Heart left ventricle (tissue), 16 donors: ENCODE measurements around the gene HIPK4. TPM values are rescaled to one million over a fixed set of nuclear protein-coding genes. Genes with fewer than 3 reads are reported as not detected.
A peak's percentile ranks its signal among the peaks of the same experiment; 100 is the strongest.

Experiments used
- ATAC-seq, 4 donors: fragments of 200-7000 bp; cut with Tn5 transposase; one replicate each; pipeline ENCODE4 v1.9.1; 2020 to 2022; ENCODE audit warnings: moderate library complexity in 4 of 4, mild to moderate bottlenecking in 3 of 4, moderate number of reproducible peaks in 1 of 4
- DNase-seq, 5 donors: peaks; one replicate each; pipeline ENCODE4 v3.0.0-alpha.2; 2020
- H3K27ac ChIP-seq, 12 donors: fragments of 200-600 bp; sonication (generic) in 4 of 12; one replicate each; pipeline versions ENCODE4 v1.5.0 to v1.8.0; 2016 to 2022; ENCODE audit warnings: mild to moderate bottlenecking in 2 of 12
- H3K27me3 ChIP-seq, 9 donors: fragments of 200-600 bp; sonication (generic) in 2 of 9; one replicate each; pipeline versions ENCODE4 v1.5.1 to v1.8.0; 2016 to 2022; ENCODE audit warnings: mild to moderate bottlenecking in 3 of 9
- H3K36me3 ChIP-seq, 9 donors: fragments of 200-600 bp; sonication (generic) in 2 of 9; one replicate each; pipeline versions ENCODE4 v1.5.0 to v1.8.0; 2018 to 2022; ENCODE audit warnings: mild to moderate bottlenecking in 2 of 9
- H3K4me1 ChIP-seq, 12 donors: fragments of 200-600 bp; sonication (generic) in 4 of 12; one replicate each; pipeline versions ENCODE4 v1.5.0 to v1.8.0; 2016 to 2022; ENCODE audit warnings: mild to moderate bottlenecking in 3 of 12
- H3K4me3 ChIP-seq, 12 donors: fragments of 200-600 bp; sonication (generic) in 4 of 12; one replicate each; pipeline versions ENCODE4 v1.5.0 to v1.8.0; 2017 to 2022; ENCODE audit warnings: mild to moderate bottlenecking in 9 of 12, moderate library complexity in 4 of 12
- H3K9me3 ChIP-seq, 12 donors: fragments of 200-600 bp; sonication (generic) in 4 of 12; one replicate each; pipeline versions ENCODE4 v1.5.0 to v1.8.0; 2016 to 2022; ENCODE audit warnings: mild to moderate bottlenecking in 1 of 12
- CTCF ChIP-seq, 12 donors: fragments of 200-600 bp; sonication (generic) in 4 of 12; IDR thresholded peaks; one replicate each; pipeline versions ENCODE4 v1.5.0 to v1.8.0; 2018 to 2022; ENCODE audit warnings: antibody characterized with exemption in 12 of 12, mild to moderate bottlenecking in 5 of 12
- POLR2A ChIP-seq, 2 donors: fragments of 450-650 bp; IDR thresholded peaks; one replicate each; pipeline ENCODE4 v1.6.1; 2017; ENCODE audit warnings: antibody characterized with exemption in 2 of 2, mild to moderate bottlenecking in 2 of 2, moderate library complexity in 2 of 2
- WGBS, 4 donors: extraction: QIAGEN DNeasy Blood & Tissue Kit in 2 of 4; methylation state at CpG; one replicate each; pipeline versions ENCODE4 v1.1.5 to v1.1.7; 2013 to 2018; 5-methylcytosine and 5-hydroxymethylcytosine counted together
- intact Hi-C, 10 donors: fragments of 100-400 bp; cut with DNase I; formaldehyde crosslinking; loops; one replicate each; pipeline versions ENCODE4 v1.11.1 to v1.14.2; 2022
- polyA plus RNA-seq, 2 donors: library from polyadenylated mRNA; stranded (reverse); fragments of 200-250 nt; gene quantifications; one replicate each; pipeline ENCODE4 v1.2.3, GENCODE V29; 2013
- total RNA-seq, 9 donors: library from RNA; depleted of rRNA in 2 of 9; stranded (reverse); fragments of >200 nt in 2 of 9; fragmentation: NEBNext Ultra II Directional in 3 of 9; extraction: Animal tissue kit (Norgen Biotek cat#: 25700) in 3 of 9; gene quantifications; one replicate each; pipeline versions ENCODE4 v1.1.0 to v1.2.4, GENCODE V29; 2016 to 2023
- donor health status: ischemic (EF 13 %, LVEDD 7.1; RV severe dilation, severe dysfunction).
- donor health status: healthy with polysubstance abuse.
- donor health status: DM: no; HTN: yes; CAD: no.
- donor health status: DM: no; HTN: no; CAD: no.
- donor health status: ischemic (EF 25% LVEDD 6.9; RV normal size, moderate dysfunction).
- donor health status: ischemic (EF 25% LVEDD 5.7; RV mildly dilated, moderate dysfunction).
- donor health status: healthy.
- donor health status: DM: yes; HTN: yes; CAD: no.
- donor health status: ischemic (EF 35%, LVEDD 5.7; RV mildly dilated, moderate dysfunction).
- donor health status: nonischemic (EF 11% LVEDD 7.7; RV severe dilation, severe dysfunction).
- donor health status: DM: yes; HTN: yes; CAD: no.
- donor health status: PGD.
- donor health status: ischemic (EF 29% LVEDD 5.4; RV normal size, mild dysfunction).
- donor health status: nonischemic (EF 23%, LVEDD 6.1; RV moderate dilation, normal function).

HIPK4 gene
- total and polyA plus RNA-seq, 11 donors = 0.07 to 0.14 (median 0.12) TPM; not detected in 6

DNA sequence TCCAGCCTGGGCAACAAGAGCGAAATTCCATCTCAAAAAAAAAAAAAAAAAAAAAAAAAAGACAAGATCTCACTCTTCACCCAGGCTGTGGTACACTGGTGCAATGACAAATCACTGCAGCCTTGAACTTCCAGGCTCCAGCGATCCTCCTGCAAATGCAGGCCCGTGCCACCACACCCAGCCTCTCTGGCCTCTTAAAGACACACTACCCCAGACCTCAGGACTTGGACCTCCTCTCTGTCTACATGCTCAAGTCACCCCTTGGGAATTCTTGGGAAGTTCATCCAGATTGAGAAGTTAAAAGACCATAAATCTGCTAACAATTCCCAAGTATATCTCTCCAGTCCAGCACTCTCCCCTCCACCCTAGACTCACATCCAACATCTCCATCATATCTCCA is 10.6 kb upstream of the HIPK4 start:
- no peak overlapping the region for H3K27ac ChIP-seq
- DNase-seq = no peak
- H3K36me3 ChIP-seq = peaks cover 0 to 8% (median 0%) of the 10 kb centered on the region in 9 donors
- no peak overlapping the region for H3K4me3 ChIP-seq
- 44 to 68% (median 61%) methylated on average over 2 to 3 of the region's 3 CpGs for WGBS, 4 donors
- H3K9me3 ChIP-seq = no peaks in the 10 kb centered on the region
- intact Hi-C loops = loop anchor here in 4 of 10 donors (2.0 to 5.0 kb wide), 4 partner anchors 43 to 53 kb away; partner anchors contain the start of genes C19orf47 (in 2 of the 4) and PLD3 (in 2 of the 4)
- H3K4me1 ChIP-seq = peaks cover 0 to 19% (median 9%) of the 10 kb centered on the region in 12 donors
- no peaks in the 10 kb centered on the region for H3K27me3 ChIP-seq
- TF ChIP-seq POLR2A (IDR thresholded peaks at IDR 0.05) (no peak), CTCF (IDR thresholded peaks at IDR 0.05) (no peak)
- ATAC-seq = no peak

DNA sequence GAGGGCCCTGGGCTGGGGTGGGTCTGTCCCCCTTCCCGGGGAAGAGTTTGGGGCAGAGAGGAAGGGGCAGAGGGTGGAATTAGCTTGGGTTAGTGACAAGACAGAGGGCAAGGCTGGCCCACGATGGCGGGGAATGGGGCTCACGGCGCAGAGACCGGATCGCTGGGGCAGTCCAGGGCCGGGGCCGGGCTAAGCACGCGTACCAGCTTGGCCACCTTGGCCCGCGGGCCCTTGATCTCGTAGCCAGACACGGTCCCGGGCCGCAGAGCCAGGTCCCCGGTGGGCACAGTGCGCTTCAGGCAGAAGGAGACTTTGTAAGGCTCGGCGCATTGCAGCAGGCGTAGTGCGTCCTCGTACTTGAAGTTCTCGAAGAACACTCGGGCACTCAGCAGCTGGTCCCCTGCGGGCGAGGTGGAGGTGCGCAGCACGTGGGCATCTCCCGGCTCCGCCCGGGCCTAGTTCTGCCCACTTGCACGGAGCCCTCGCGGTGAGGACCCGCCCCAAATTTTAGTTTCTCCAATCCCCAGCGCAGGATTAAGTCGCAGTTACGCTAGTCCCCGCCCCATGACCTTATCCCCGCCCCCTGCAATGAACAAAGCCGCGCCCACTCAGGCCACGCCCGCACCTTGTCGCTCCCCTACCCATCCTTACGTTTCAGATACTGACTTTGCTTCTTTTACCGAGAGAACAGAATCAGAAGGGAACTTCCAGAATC is 8.6 kb upstream of the HIPK4 start:
- Histone ChIP-seq H3K4me3 (peak overlapping the region in 2 of 12 donors; percentile 1 to 24), H3K9me3 (no peaks in the 10 kb centered on the region), H3K27me3 (no peaks in the 10 kb centered on the region), H3K4me1 (peaks cover 0 to 7% (median 2%) of the 10 kb centered on the region in 12 donors), H3K36me3 (peaks cover 0 to 8% (median 0%) of the 10 kb centered on the region in 9 donors), H3K27ac (no peak overlapping the region)
- TF ChIP-seq POLR2A (IDR thresholded peaks at IDR 0.05) (no peak), CTCF (IDR thresholded peaks at IDR 0.05) (no peak)
- WGBS, 4 donors = 51 to 71% (median 67%) methylated on average over 31 to 49 of the region's 49 CpGs
- DNase-seq = no peak
- ATAC-seq = peak in 2 of 4 donors; percentile 19 to 21
- intact Hi-C loops = no loop called here

DNA sequence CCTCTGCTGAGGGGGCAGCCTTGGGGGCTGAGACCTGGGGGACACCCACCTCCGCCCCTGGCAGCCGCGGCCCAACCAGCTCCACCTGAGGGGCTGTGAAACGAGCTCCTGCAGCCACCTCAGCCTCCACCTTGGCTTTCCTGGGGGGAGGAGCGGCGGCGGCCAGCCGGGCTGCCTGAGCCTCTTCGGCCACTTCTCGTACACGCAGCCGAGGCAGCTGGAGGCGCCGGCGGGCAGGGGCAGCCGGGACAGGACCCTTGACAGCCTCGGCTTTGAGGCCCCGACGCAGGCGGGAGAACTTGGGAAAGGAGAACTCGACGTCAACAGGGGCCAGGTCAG is 7.6 kb upstream of the HIPK4 start:
- 94 to 100% (median 96%) methylated on average over 5 to 22 of the region's 22 CpGs for WGBS, 4 donors
- H3K27me3 ChIP-seq = no peaks in the 10 kb centered on the region

More for the DNA sequence above, 7.6 kb upstream of the HIPK4 start:
- intact Hi-C loops = no loop called here
- ATAC-seq (no peak), DNase-seq (no peak)
- Histone ChIP-seq H3K4me3 (no peak overlapping the region), H3K9me3 (no peaks in the 10 kb centered on the region), H3K36me3 (peaks cover 0 to 8% (median 0%) of the 10 kb centered on the region in 9 donors), H3K27ac (no peak overlapping the region), H3K4me1 (no peaks in the 10 kb centered on the region)
- no peak for TF ChIP-seq POLR2A (IDR thresholded peaks at IDR 0.05)
- TF ChIP-seq CTCF (IDR thresholded peaks at IDR 0.05) = no peak
